WTC11 (cell line): ENCODE measurements around the gene ARL8A.
"Not testable (repeated sequence)": the region's sequence is repeated elsewhere in the genome, so short reads cannot be mapped to it uniquely, and the experiment has no call there.

ENCODE experiments used
- CREB1 ChIP-seq: sonication (generic); formaldehyde crosslinking; IDR thresholded peaks from 2 replicates; pipeline ENCODE4 v1.8.0; 2023; ENCODE audit warnings: mild to moderate bottlenecking, missing genetic modification reagents
- CTCF ChIP-seq: fragments of 200-600 bp; IDR thresholded peaks from 2 replicates; pipeline ENCODE4 v1.8.0; 2022; ENCODE audit warnings: antibody characterized with exemption
- NR3C1 ChIP-seq: sonication (generic); formaldehyde crosslinking; conservative IDR thresholded peaks from 2 replicates; pipeline ENCODE4 v1.8.1; 2023; ENCODE audit warnings: low read depth, mild to moderate bottlenecking, missing genetic modification reagents
- SP1 ChIP-seq: sonication (generic); formaldehyde crosslinking; conservative IDR thresholded peaks from 2 replicates; pipeline ENCODE4 v1.8.1; 2022; ENCODE audit warnings: missing genetic modification reagents
- STAT6 ChIP-seq: sonication (generic); formaldehyde crosslinking; conservative IDR thresholded peaks from 2 replicates; pipeline ENCODE4 v1.8.1; 2023; ENCODE audit warnings: mild to moderate bottlenecking, low read depth, missing genetic modification reagents, moderate library complexity
- TP53 ChIP-seq: sonication (generic); formaldehyde crosslinking; IDR thresholded peaks from 2 replicates; pipeline ENCODE4 v1.8.1; 2023; ENCODE audit warnings: mild to moderate bottlenecking, missing genetic modification reagents
- ZBTB43 ChIP-seq: sonication (generic); formaldehyde crosslinking; IDR thresholded peaks from 2 replicates; pipeline ENCODE4 v1.8.1; 2023; ENCODE audit warnings: mild to moderate bottlenecking, missing genetic modification reagents
- ZSCAN18 ChIP-seq: fragments of 250-450 bp; sonication (Bioruptor Pico); IDR thresholded peaks from 2 replicates; pipeline ENCODE4 v2.1.2; 2022; ENCODE audit warnings: mild to moderate bottlenecking, moderate library complexity
- TF ChIP-seq, protein P1 (sequence below): sonication (generic); formaldehyde crosslinking; IDR thresholded peaks from 2 replicates; pipeline ENCODE4 v1.8.0; 2023; ENCODE audit warnings: missing genetic modification reagents, mild to moderate bottlenecking, borderline replicate concordance

DNA sequence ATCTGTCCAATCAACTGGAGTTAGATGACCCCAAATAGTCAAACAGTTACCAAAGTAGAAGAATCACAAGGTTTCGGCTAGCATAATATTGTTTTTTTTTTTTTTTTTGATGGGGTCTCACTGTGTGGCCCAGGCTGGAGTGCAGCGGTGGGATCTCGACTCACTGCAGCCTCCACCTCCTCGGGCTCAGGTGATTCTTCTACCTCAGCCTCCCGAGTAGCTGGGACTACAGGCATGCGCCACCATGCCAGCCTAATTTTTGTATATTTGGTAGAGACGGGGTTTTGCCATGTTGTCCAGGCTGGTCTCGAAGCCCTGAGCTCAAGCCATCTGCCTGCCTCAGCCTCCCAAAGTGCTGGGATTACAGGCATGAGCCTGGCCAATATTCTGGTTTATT lies 1.2 kb upstream of the ARL8A start:
- not testable (repeated sequence) for TF ChIP-seq ZSCAN18 (CRISPR knock-in tag); ZBTB43 (CRISPR knock-in tag); CTCF; STAT6 (CRISPR knock-in tag); SP1; CREB1 (CRISPR knock-in tag); TP53; NR3C1
- TF ChIP-seq, protein P1, sequence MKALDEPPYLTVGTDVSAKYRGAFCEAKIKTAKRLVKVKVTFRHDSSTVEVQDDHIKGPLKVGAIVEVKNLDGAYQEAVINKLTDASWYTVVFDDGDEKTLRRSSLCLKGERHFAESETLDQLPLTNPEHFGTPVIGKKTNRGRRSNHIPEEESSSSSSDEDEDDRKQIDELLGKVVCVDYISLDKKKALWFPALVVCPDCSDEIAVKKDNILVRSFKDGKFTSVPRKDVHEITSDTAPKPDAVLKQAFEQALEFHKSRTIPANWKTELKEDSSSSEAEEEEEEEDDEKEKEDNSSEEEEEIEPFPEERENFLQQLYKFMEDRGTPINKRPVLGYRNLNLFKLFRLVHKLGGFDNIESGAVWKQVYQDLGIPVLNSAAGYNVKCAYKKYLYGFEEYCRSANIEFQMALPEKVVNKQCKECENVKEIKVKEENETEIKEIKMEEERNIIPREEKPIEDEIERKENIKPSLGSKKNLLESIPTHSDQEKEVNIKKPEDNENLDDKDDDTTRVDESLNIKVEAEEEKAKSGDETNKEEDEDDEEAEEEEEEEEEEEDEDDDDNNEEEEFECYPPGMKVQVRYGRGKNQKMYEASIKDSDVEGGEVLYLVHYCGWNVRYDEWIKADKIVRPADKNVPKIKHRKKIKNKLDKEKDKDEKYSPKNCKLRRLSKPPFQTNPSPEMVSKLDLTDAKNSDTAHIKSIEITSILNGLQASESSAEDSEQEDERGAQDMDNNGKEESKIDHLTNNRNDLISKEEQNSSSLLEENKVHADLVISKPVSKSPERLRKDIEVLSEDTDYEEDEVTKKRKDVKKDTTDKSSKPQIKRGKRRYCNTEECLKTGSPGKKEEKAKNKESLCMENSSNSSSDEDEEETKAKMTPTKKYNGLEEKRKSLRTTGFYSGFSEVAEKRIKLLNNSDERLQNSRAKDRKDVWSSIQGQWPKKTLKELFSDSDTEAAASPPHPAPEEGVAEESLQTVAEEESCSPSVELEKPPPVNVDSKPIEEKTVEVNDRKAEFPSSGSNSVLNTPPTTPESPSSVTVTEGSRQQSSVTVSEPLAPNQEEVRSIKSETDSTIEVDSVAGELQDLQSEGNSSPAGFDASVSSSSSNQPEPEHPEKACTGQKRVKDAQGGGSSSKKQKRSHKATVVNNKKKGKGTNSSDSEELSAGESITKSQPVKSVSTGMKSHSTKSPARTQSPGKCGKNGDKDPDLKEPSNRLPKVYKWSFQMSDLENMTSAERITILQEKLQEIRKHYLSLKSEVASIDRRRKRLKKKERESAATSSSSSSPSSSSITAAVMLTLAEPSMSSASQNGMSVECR: not testable (repeated sequence)
